ENCODE data around the gene TMCO4. TPM values are rescaled to one million over a fixed set of nuclear protein-coding genes. Genes with fewer than 3 reads are reported as not detected.
A peak's percentile ranks its signal among the peaks of the same experiment; 100 is the strongest.

The TMCO4 gene
- total and polyA plus RNA-seq, 2 donors (not counting 3 experiments of a cell fraction or from before 2014, with no cell fraction given), result 7.6 to 10.3 TPM

GRCh38 chr1:19704247-19705113 lies 95.2 kb downstream of the TMCO4 start:
- Histone ChIP-seq H3K9ac (replicated peaks; ENCODE audit: extremely low read depth, insufficient read depth, low read length) (no peak overlapping the region), H3K27ac (ENCODE audit: insufficient read depth, low read depth, low read length) (no peak overlapping the region), H3K4me1 (ENCODE audit: control insufficient read depth, extremely low read depth, insufficient read depth, low read length) (no peaks in the 10 kb centered on the region), H3K4me3 (replicated peaks in 1 of 3; ENCODE audit: insufficient read depth in 1 of 3, low read depth in 1 of 3, low read length in 3 of 3) (no peak overlapping the region), H3K9me1 (replicated peaks; ENCODE audit: control insufficient read depth, extremely low read depth, insufficient read depth, low read length) (no peaks in the 10 kb centered on the region), H3K36me3 (ENCODE audit: control insufficient read depth in 2 of 2, extremely low read depth in 1 of 2, insufficient read depth in 2 of 2, low read length in 2 of 2) (no peaks in the 10 kb centered on the region), H3K9me3 (replicated peaks; ENCODE audit: control insufficient read depth, insufficient read depth, low read length) (no peaks in the 10 kb centered on the region), H3K4me2 (ENCODE audit: insufficient read depth, low read length) (no peak overlapping the region), H3K27me3 (ENCODE audit: control insufficient read depth in 2 of 2, insufficient read depth in 2 of 2, low read length in 2 of 2) (no peaks in the 10 kb centered on the region), H4K20me1 (replicated peaks; ENCODE audit: control insufficient read depth, extremely low read depth, insufficient read depth, low read length) (no peaks in the 10 kb centered on the region), H3K79me2 (ENCODE audit: control insufficient read depth, insufficient read depth, low read length) (no peaks in the 10 kb centered on the region), H2AFZ (ENCODE audit: low read depth, low read length) (no peak overlapping the region)
- no TSS peak for BruUV-seq (replicated peaks)
- ChIA-PET CTCF (interaction anchor here (0.7 to 8.6 kb wide), 24 partner anchors 8 to 491 kb away, joined by 3 to 200 read pairs (median 4); partner anchors contain the start of genes HTR6 and OTUD3), POLR2A (interaction anchor here (0.6 kb wide), 1 partner anchor 345 kb away, joined by 5 read pairs; no protein-coding TSS in a partner anchor)
- dilution Hi-C loops (cut with MboI; ENCODE audit: extremely low pct_ligation_motif_present, low sequenced_read_pairs), result no loop called here
- DNase-seq (ENCODE audit: low read depth, low spot score), result peak; percentile 71
- peak; percentile 91 for FAIRE-seq
- TF ChIP-seq, protein P1, sequence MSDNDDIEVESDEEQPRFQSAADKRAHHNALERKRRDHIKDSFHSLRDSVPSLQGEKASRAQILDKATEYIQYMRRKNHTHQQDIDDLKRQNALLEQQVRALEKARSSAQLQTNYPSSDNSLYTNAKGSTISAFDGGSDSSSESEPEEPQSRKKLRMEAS (IDR thresholded peaks at IDR 0.05; ENCODE audit: insufficient read depth, insufficient read length), result no peak
- TF ChIP-seq, protein P2, sequence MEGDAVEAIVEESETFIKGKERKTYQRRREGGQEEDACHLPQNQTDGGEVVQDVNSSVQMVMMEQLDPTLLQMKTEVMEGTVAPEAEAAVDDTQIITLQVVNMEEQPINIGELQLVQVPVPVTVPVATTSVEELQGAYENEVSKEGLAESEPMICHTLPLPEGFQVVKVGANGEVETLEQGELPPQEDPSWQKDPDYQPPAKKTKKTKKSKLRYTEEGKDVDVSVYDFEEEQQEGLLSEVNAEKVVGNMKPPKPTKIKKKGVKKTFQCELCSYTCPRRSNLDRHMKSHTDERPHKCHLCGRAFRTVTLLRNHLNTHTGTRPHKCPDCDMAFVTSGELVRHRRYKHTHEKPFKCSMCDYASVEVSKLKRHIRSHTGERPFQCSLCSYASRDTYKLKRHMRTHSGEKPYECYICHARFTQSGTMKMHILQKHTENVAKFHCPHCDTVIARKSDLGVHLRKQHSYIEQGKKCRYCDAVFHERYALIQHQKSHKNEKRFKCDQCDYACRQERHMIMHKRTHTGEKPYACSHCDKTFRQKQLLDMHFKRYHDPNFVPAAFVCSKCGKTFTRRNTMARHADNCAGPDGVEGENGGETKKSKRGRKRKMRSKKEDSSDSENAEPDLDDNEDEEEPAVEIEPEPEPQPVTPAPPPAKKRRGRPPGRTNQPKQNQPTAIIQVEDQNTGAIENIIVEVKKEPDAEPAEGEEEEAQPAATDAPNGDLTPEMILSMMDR (IDR thresholded peaks at IDR 0.05; ENCODE audit: extremely low read depth in 1 of 2, insufficient read depth in 1 of 2, low read depth in 1 of 2, low read length in 2 of 2), result peak; percentile 92 to 96
- intact Hi-C loops (cut with micrococcal nuclease), result loop anchor here (1.0 kb wide), 1 partner anchor 43 kb away; no protein-coding TSS in a partner anchor

- H3K4me1 ChIP-seq (ENCODE audit: control insufficient read depth, extremely low read depth, insufficient read depth, low read length), result no peaks in the 10 kb centered on the region
- no peaks in the 10 kb centered on the region for H3K9me3 ChIP-seq (replicated peaks; ENCODE audit: control insufficient read depth, insufficient read depth, low read length)
- H3K4me2 ChIP-seq (ENCODE audit: insufficient read depth, low read length), result no peak overlapping the region
- H3K27ac ChIP-seq (ENCODE audit: insufficient read depth, low read depth, low read length), result no peak overlapping the region
- H3K36me3 ChIP-seq (ENCODE audit: control insufficient read depth in 2 of 2, extremely low read depth in 1 of 2, insufficient read depth in 2 of 2, low read length in 2 of 2), result no peaks in the 10 kb centered on the region
- dilution Hi-C loops (cut with MboI; ENCODE audit: extremely low pct_ligation_motif_present, low sequenced_read_pairs), result no loop called here
- H3K9ac ChIP-seq (replicated peaks; ENCODE audit: extremely low read depth, insufficient read depth, low read length), result no peak overlapping the region
- intact Hi-C loops (cut with micrococcal nuclease), result no loop called here
- DNase-seq (ENCODE audit: low read depth, low spot score) (no peak), FAIRE-seq (no peak)
- no peak overlapping the region for H2AFZ ChIP-seq (ENCODE audit: low read depth, low read length)
- no TSS peak for BruUV-seq (replicated peaks)
- ChIA-PET POLR2A (no interaction called here), CTCF (interaction anchor here (0.8 to 8.6 kb wide), 10 partner anchors 9 to 179 kb away, joined by 3 to 200 read pairs (median 8); partner anchors contain the start of genes HTR6 and OTUD3)
- TF ChIP-seq EZH2 (IDR thresholded peaks at IDR 0.05; ENCODE audit: borderline replicate concordance, low read depth, low read length, severe bottlenecking) (no peak), MYC (IDR thresholded peaks at IDR 0.05; ENCODE audit: low read depth, low read length) (no peak), GATA2 (IDR thresholded peaks at IDR 0.05; ENCODE audit: insufficient read depth, insufficient read length, low read depth, low read length) (no peak), POLR2A (IDR thresholded peaks at IDR 0.05; ENCODE audit: low read depth, low read length) (no peak), FOS (IDR thresholded peaks at IDR 0.05; ENCODE audit: borderline replicate concordance, insufficient read depth, low read length) (no peak), POLR2AphosphoS5 (IDR thresholded peaks at IDR 0.05; ENCODE audit: insufficient read depth, low read depth, low read length) (no peak), JUN (IDR thresholded peaks at IDR 0.05; ENCODE audit: borderline replicate concordance, insufficient read depth, insufficient read length, low read depth) (no peak)
- TF ChIP-seq, protein P2 (IDR thresholded peaks at IDR 0.05; ENCODE audit: extremely low read depth in 1 of 2, insufficient read depth in 1 of 2, low read depth in 1 of 2, low read length in 2 of 2), result no peak
- TF ChIP-seq, protein P1 (IDR thresholded peaks at IDR 0.05; ENCODE audit: insufficient read depth, insufficient read length), result no peak
- H4K20me1 ChIP-seq (replicated peaks; ENCODE audit: control insufficient read depth, extremely low read depth, insufficient read depth, low read length), result no peaks in the 10 kb centered on the region
- H3K4me3 ChIP-seq (replicated peaks in 1 of 3; ENCODE audit: insufficient read depth in 1 of 3, low read depth in 1 of 3, low read length in 3 of 3), result no peak overlapping the region
- H3K9me1 ChIP-seq (replicated peaks; ENCODE audit: control insufficient read depth, extremely low read depth, insufficient read depth, low read length), result no peaks in the 10 kb centered on the region
- no peaks in the 10 kb centered on the region for H3K79me2 ChIP-seq (ENCODE audit: control insufficient read depth, insufficient read depth, low read length)
- no peaks in the 10 kb centered on the region for H3K27me3 ChIP-seq (ENCODE audit: control insufficient read depth in 2 of 2, insufficient read depth in 2 of 2, low read length in 2 of 2)
These were observed 96.4 kb downstream of the TMCO4 start for GRCh38 chr1:19703280-19703679.
